Heart left ventricle (tissue), 16 donors: ENCODE results near the gene TPRG1. TPM values are rescaled to one million over a fixed set of nuclear protein-coding genes. Genes with fewer than 3 reads are reported as not detected.

Source experiments
- ATAC-seq, 4 donors: fragments of 200-7000 bp; cut with Tn5 transposase; one replicate each; pipeline ENCODE4 v1.9.1; 2020 to 2022; ENCODE audit warnings: moderate library complexity in 4 of 4, mild to moderate bottlenecking in 3 of 4, moderate number of reproducible peaks in 1 of 4
- DNase-seq, 5 donors: peaks; one replicate each; pipeline ENCODE4 v3.0.0-alpha.2; 2020
- H3K27ac ChIP-seq, 12 donors: fragments of 200-600 bp; sonication (generic) in 4 of 12; one replicate each; pipeline versions ENCODE4 v1.5.0 to v1.8.0; 2016 to 2022; ENCODE audit warnings: mild to moderate bottlenecking in 2 of 12
- H3K27me3 ChIP-seq, 9 donors: fragments of 200-600 bp; sonication (generic) in 2 of 9; one replicate each; pipeline versions ENCODE4 v1.5.1 to v1.8.0; 2016 to 2022; ENCODE audit warnings: mild to moderate bottlenecking in 3 of 9
- H3K36me3 ChIP-seq, 9 donors: fragments of 200-600 bp; sonication (generic) in 2 of 9; one replicate each; pipeline versions ENCODE4 v1.5.0 to v1.8.0; 2018 to 2022; ENCODE audit warnings: mild to moderate bottlenecking in 2 of 9
- H3K4me1 ChIP-seq, 12 donors: fragments of 200-600 bp; sonication (generic) in 4 of 12; one replicate each; pipeline versions ENCODE4 v1.5.0 to v1.8.0; 2016 to 2022; ENCODE audit warnings: mild to moderate bottlenecking in 3 of 12
- H3K4me3 ChIP-seq, 12 donors: fragments of 200-600 bp; sonication (generic) in 4 of 12; one replicate each; pipeline versions ENCODE4 v1.5.0 to v1.8.0; 2017 to 2022; ENCODE audit warnings: mild to moderate bottlenecking in 9 of 12, moderate library complexity in 4 of 12
- H3K9me3 ChIP-seq, 12 donors: fragments of 200-600 bp; sonication (generic) in 4 of 12; one replicate each; pipeline versions ENCODE4 v1.5.0 to v1.8.0; 2016 to 2022; ENCODE audit warnings: mild to moderate bottlenecking in 1 of 12
- POLR2A ChIP-seq, 2 donors: fragments of 450-650 bp; IDR thresholded peaks; one replicate each; pipeline ENCODE4 v1.6.1; 2017; ENCODE audit warnings: antibody characterized with exemption in 2 of 2, mild to moderate bottlenecking in 2 of 2, moderate library complexity in 2 of 2
- WGBS, 4 donors: extraction: QIAGEN DNeasy Blood & Tissue Kit in 2 of 4; methylation state at CpG; one replicate each; pipeline versions ENCODE4 v1.1.5 to v1.1.7; 2013 to 2018; 5-methylcytosine and 5-hydroxymethylcytosine counted together
- intact Hi-C, 10 donors: fragments of 100-400 bp; cut with DNase I; formaldehyde crosslinking; loops; one replicate each; pipeline versions ENCODE4 v1.11.1 to v1.14.2; 2022
- polyA plus RNA-seq, 2 donors: library from polyadenylated mRNA; stranded (reverse); fragments of 200-250 nt; gene quantifications; one replicate each; pipeline ENCODE4 v1.2.3, GENCODE V29; 2013
- total RNA-seq, 9 donors: library from RNA; depleted of rRNA in 2 of 9; stranded (reverse); fragments of >200 nt in 2 of 9; fragmentation: NEBNext Ultra II Directional in 3 of 9; extraction: Animal tissue kit (Norgen Biotek cat#: 25700) in 3 of 9; gene quantifications; one replicate each; pipeline versions ENCODE4 v1.1.0 to v1.2.4, GENCODE V29; 2016 to 2023
- TF ChIP-seq, protein P1 (sequence below), 12 donors: fragments of 200-600 bp; sonication (generic) in 4 of 12; IDR thresholded peaks; one replicate each; pipeline versions ENCODE4 v1.5.0 to v1.8.0; 2018 to 2022; ENCODE audit warnings: antibody characterized with exemption in 12 of 12, mild to moderate bottlenecking in 5 of 12
- donor health status: ischemic (EF 13 %, LVEDD 7.1; RV severe dilation, severe dysfunction).
- donor health status: healthy with polysubstance abuse.
- donor health status: DM: no; HTN: yes; CAD: no.
- donor health status: DM: no; HTN: no; CAD: no.
- donor health status: ischemic (EF 25% LVEDD 6.9; RV normal size, moderate dysfunction).
- donor health status: ischemic (EF 25% LVEDD 5.7; RV mildly dilated, moderate dysfunction).
- donor health status: healthy.
- donor health status: DM: yes; HTN: yes; CAD: no.
- donor health status: ischemic (EF 35%, LVEDD 5.7; RV mildly dilated, moderate dysfunction).
- donor health status: nonischemic (EF 11% LVEDD 7.7; RV severe dilation, severe dysfunction).
- donor health status: DM: yes; HTN: yes; CAD: no.
- donor health status: PGD.
- donor health status: ischemic (EF 29% LVEDD 5.4; RV normal size, mild dysfunction).
- donor health status: nonischemic (EF 23%, LVEDD 6.1; RV moderate dilation, normal function).

TPRG1 gene
- total and polyA plus RNA-seq, 11 donors = 0.13 to 9.5 (median 1.2) TPM

DNA sequence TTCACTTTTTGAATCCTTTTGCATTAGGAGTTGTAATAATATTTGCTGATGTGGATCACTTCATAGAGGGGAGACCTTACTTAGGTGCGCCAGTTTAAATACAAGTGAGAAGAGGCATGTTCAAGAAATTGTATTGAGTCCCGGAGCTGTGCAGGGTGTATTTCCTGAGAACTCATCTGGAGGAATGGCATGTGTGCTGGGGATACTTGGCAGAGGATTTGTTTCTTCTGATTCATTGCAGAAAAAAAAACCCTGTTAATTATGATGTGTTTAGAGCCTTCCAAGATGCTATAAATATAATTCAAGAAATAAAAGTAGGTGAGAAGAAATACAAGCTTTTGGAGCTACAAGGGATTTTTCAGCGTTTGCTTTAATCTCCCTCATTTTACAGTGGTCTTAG, 97.6 kb downstream of the TPRG1 start:
- WGBS, 4 donors = 62 to 74% (median 68%) methylated on average over 3 of the region's 3 CpGs
- no peak overlapping the region for H3K27ac ChIP-seq
- no peaks in the 10 kb centered on the region for H3K9me3 ChIP-seq
- DNase-seq (no peak), ATAC-seq (no peak)
- H3K4me3 ChIP-seq = no peak overlapping the region
- H3K36me3 ChIP-seq = no peaks in the 10 kb centered on the region
- TF ChIP-seq, protein P1, sequence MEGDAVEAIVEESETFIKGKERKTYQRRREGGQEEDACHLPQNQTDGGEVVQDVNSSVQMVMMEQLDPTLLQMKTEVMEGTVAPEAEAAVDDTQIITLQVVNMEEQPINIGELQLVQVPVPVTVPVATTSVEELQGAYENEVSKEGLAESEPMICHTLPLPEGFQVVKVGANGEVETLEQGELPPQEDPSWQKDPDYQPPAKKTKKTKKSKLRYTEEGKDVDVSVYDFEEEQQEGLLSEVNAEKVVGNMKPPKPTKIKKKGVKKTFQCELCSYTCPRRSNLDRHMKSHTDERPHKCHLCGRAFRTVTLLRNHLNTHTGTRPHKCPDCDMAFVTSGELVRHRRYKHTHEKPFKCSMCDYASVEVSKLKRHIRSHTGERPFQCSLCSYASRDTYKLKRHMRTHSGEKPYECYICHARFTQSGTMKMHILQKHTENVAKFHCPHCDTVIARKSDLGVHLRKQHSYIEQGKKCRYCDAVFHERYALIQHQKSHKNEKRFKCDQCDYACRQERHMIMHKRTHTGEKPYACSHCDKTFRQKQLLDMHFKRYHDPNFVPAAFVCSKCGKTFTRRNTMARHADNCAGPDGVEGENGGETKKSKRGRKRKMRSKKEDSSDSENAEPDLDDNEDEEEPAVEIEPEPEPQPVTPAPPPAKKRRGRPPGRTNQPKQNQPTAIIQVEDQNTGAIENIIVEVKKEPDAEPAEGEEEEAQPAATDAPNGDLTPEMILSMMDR (IDR thresholded peaks at IDR 0.05) = no peak
- no peak for TF ChIP-seq POLR2A (IDR thresholded peaks at IDR 0.05)
- intact Hi-C loops = loop anchor here in 2 of 10 donors (2.0 to 5.0 kb wide), 2 partner anchors 678 to 681 kb away; no protein-coding TSS in a partner anchor
- peaks cover 0 to 1% (median 0%) of the 10 kb centered on the region in 12 donors for H3K4me1 ChIP-seq
- H3K27me3 ChIP-seq = no peaks in the 10 kb centered on the region

DNA sequence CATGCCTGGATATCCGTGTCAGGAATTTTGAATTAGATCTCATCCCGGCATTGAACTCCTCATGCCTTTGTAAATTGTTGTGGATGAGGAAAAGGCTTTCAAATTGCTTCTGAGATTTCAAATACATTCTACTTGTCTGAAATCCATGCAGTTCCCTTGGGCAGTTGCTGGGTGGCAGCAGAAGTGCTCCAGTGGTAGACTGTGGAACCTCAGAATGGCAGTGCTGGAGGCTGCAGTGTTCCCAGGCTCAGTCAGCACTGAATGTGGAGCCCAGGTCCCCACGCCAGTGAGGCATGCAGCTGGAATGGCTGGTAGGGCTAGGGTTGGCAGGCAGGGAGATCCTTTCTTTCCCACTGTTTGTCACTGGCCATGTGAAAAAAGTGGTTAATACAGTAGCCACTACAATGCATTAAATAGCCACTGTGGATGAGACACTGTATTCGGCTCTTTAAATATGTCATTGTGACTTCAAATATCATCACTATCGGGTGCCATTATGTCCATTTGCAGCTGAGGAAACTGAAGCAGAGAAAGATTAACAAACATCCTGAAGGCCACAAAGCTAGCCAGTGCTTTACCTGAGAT, 98.6 kb downstream of the TPRG1 start:
- ATAC-seq = peak; percentile 73 to 86 (median 81)
- Histone ChIP-seq H3K27me3 (no peaks in the 10 kb centered on the region), H3K4me1 (peaks cover 0 to 3% (median 0%) of the 10 kb centered on the region in 12 donors), H3K9me3 (no peaks in the 10 kb centered on the region), H3K36me3 (no peaks in the 10 kb centered on the region), H3K27ac (no peak overlapping the region), H3K4me3 (no peak overlapping the region)
- no peak for TF ChIP-seq POLR2A (IDR thresholded peaks at IDR 0.05)
- TF ChIP-seq, protein P1 (IDR thresholded peaks at IDR 0.05) = peak in 10 of 12 donors; percentile 19 to 54 (median 41)
- intact Hi-C loops = loop anchor here in 6 of 10 donors (2.0 to 5.0 kb wide), 5 partner anchors 676 to 682 kb away; no protein-coding TSS in a partner anchor
- peak in 4 of 5 donors; percentile 10 to 53 (median 44) for DNase-seq
- 64 to 70% (median 67%) methylated on average over 5 of the region's 5 CpGs for WGBS, 4 donors

DNA sequence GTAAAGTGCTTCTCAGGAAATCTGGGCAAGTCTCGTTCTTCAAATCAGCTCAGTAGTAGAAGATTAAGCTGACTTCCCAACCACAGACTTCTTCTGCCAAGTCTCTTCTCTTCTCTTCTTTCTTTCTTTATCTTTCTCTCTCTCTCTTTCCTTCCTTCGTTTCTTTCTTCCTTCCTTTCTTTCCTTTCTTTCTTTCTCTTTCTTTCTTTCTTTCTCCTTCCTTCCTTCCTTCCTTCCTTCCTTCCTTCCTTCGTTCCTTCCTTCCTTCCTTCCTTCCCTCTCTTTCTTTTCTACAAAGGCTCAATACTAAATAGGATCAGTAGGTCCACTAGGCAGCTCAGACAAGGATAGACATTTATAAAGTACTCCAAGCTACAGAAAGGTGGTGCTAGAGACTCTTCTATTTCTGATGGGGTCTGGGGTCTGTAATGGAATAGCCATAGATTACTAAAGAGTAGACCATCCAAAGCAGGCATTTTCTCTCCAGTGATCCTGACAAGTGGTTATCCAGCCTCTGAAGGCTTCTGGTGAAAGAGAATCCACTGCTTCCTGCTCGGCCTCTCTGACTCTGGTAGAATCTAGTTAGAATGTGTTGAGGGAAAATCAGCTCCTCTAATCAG, 100.8 kb downstream of the TPRG1 start:
- no peak overlapping the region for H3K4me3 ChIP-seq
- no peaks in the 10 kb centered on the region for H3K27me3 ChIP-seq
- no peaks in the 10 kb centered on the region for H3K36me3 ChIP-seq
- 54 to 63% (median 58%) methylated on average over 4 of the region's 4 CpGs for WGBS, 4 donors
- ATAC-seq (no peak), DNase-seq (no peak)
- intact Hi-C loops = loop anchor here in 3 of 10 donors (2.0 to 5.0 kb wide), 3 partner anchors 675 to 680 kb away; no protein-coding TSS in a partner anchor
- TF ChIP-seq POLR2A (IDR thresholded peaks at IDR 0.05) = no peak
- TF ChIP-seq, protein P1 (IDR thresholded peaks at IDR 0.05) = peak in 2 of 12 donors; percentile 6 to 16
- H3K4me1 ChIP-seq = peaks cover 0 to 16% (median 0%) of the 10 kb centered on the region in 12 donors
- H3K9me3 ChIP-seq = no peaks in the 10 kb centered on the region
- no peak overlapping the region for H3K27ac ChIP-seq

DNA sequence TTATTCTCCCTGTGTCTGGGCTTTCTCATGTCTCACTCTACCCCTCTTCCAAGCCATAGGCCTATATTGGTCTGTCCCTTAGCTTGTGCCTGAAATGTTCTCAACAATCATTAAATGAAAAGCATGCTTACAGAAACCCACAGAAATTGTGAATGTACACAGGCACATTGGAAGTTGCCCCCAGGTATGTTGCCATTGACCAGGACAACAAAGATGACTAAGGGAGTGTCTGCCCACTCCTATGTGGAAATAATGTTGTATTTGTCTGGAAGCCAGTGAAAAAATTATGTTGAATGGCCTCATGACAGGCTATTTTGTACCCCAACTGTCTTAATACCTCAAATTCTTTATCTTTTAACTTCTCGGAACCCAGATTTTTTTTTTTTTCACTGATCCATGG, 102.0 kb downstream of the TPRG1 start:
- no peak for DNase-seq
- no peaks in the 10 kb centered on the region for H3K27me3 ChIP-seq
- intact Hi-C loops = loop anchor here in 3 of 10 donors (2.0 to 5.0 kb wide), 3 partner anchors 674 to 679 kb away; no protein-coding TSS in a partner anchor
- WGBS, 4 donors = 83 to 96% (median 95%) methylated on average over 1 of the region's 1 CpG
- H3K9me3 ChIP-seq = no peaks in the 10 kb centered on the region
- ATAC-seq = no peak
- H3K4me3 ChIP-seq = no peak overlapping the region
- no peak for TF ChIP-seq POLR2A (IDR thresholded peaks at IDR 0.05)
- TF ChIP-seq, protein P1 (IDR thresholded peaks at IDR 0.05) = no peak
- H3K36me3 ChIP-seq = no peaks in the 10 kb centered on the region
- H3K4me1 ChIP-seq = peaks cover 0 to 20% (median 0%) of the 10 kb centered on the region in 12 donors
- H3K27ac ChIP-seq = no peak overlapping the region
